ENCODE results near the gene FAM156B.
"Not testable (repeated sequence)": the region's sequence is repeated elsewhere in the genome, so short reads cannot be mapped to it uniquely, and the experiment has no call there.

The FAM156B gene

GRCh38 chrX:52905531-52905930 lies 8.4 kb downstream of the FAM156B start:
- H3K4me3 ChIP-seq (ENCODE audit: control insufficient read depth in 1 of 7, extremely low read depth in 1 of 7, insufficient read depth in 4 of 7, low read depth in 2 of 7, low read length in 6 of 7); POLR2A ChIA-PET; H3K27ac ChIP-seq (ENCODE audit: insufficient read depth in 1 of 2, low read depth in 1 of 2, low read length in 2 of 2, poor library complexity in 1 of 2, severe bottlenecking in 2 of 2); DNase-seq; H3K9me3 ChIP-seq (ENCODE audit: control extremely low read depth in 1 of 5, control insufficient read depth in 4 of 5, insufficient read depth in 2 of 5, low read depth in 1 of 5, low read length in 4 of 5); H3K36me3 ChIP-seq (ENCODE audit: control insufficient read depth in 4 of 4, insufficient read depth in 4 of 4, low read length in 3 of 4); H3K27me3 ChIP-seq (replicated peaks in 2 of 5; ENCODE audit: control insufficient read depth in 4 of 5, insufficient read depth in 5 of 5, low read length in 4 of 5); H3K4me1 ChIP-seq (ENCODE audit: control extremely low read depth in 1 of 4, control insufficient read depth in 4 of 4, insufficient read depth in 4 of 4, low read length in 3 of 4); CTCF ChIA-PET: not testable (repeated sequence)
- WGBS (ENCODE audit: insufficient coverage), result no CpG with 5 or more reads among the region's 10 CpGs

GRCh38 chrX:52906072-52906471 lies 8.9 kb downstream of the FAM156B start:
- H3K27me3 ChIP-seq (replicated peaks in 2 of 5; ENCODE audit: control insufficient read depth in 4 of 5, insufficient read depth in 5 of 5, low read length in 4 of 5); H3K27ac ChIP-seq (ENCODE audit: insufficient read depth in 1 of 2, low read depth in 1 of 2, low read length in 2 of 2, poor library complexity in 1 of 2, severe bottlenecking in 2 of 2); H3K9me3 ChIP-seq (ENCODE audit: control extremely low read depth in 1 of 5, control insufficient read depth in 4 of 5, insufficient read depth in 2 of 5, low read depth in 1 of 5, low read length in 4 of 5); H3K36me3 ChIP-seq (ENCODE audit: control insufficient read depth in 4 of 4, insufficient read depth in 4 of 4, low read length in 3 of 4); H3K4me3 ChIP-seq (ENCODE audit: control insufficient read depth in 1 of 7, extremely low read depth in 1 of 7, insufficient read depth in 4 of 7, low read depth in 2 of 7, low read length in 6 of 7); POLR2A ChIA-PET; H3K4me1 ChIP-seq (ENCODE audit: control extremely low read depth in 1 of 4, control insufficient read depth in 4 of 4, insufficient read depth in 4 of 4, low read length in 3 of 4); DNase-seq; CTCF ChIA-PET: not testable (repeated sequence)
- no CpG with 5 or more reads among the region's 4 CpGs for WGBS (ENCODE audit: insufficient coverage)

- H3K9me3 ChIP-seq (ENCODE audit: control extremely low read depth in 1 of 5, control insufficient read depth in 4 of 5, insufficient read depth in 2 of 5, low read depth in 1 of 5, low read length in 4 of 5); H3K36me3 ChIP-seq (ENCODE audit: control insufficient read depth in 4 of 4, insufficient read depth in 4 of 4, low read length in 3 of 4); H3K27ac ChIP-seq (ENCODE audit: insufficient read depth in 1 of 2, low read depth in 1 of 2, low read length in 2 of 2, poor library complexity in 1 of 2, severe bottlenecking in 2 of 2); H3K4me1 ChIP-seq (ENCODE audit: control extremely low read depth in 1 of 4, control insufficient read depth in 4 of 4, insufficient read depth in 4 of 4, low read length in 3 of 4); POLR2A ChIA-PET; CTCF ChIA-PET; H3K4me3 ChIP-seq (ENCODE audit: control insufficient read depth in 1 of 7, extremely low read depth in 1 of 7, insufficient read depth in 4 of 7, low read depth in 2 of 7, low read length in 6 of 7); DNase-seq; H3K27me3 ChIP-seq (replicated peaks in 2 of 5; ENCODE audit: control insufficient read depth in 4 of 5, insufficient read depth in 5 of 5, low read length in 4 of 5): not testable (repeated sequence)
- WGBS (ENCODE audit: insufficient coverage), result no CpG with 5 or more reads among the region's 17 CpGs
Measured at GRCh38 chrX:52907137-52907536, 10.0 kb downstream of the FAM156B start.

GRCh38 chrX:52907900-52908299 lies 10.8 kb downstream of the FAM156B start:
- H3K27me3 ChIP-seq (replicated peaks in 2 of 5; ENCODE audit: control insufficient read depth in 4 of 5, insufficient read depth in 5 of 5, low read length in 4 of 5); H3K9me3 ChIP-seq (ENCODE audit: control extremely low read depth in 1 of 5, control insufficient read depth in 4 of 5, insufficient read depth in 2 of 5, low read depth in 1 of 5, low read length in 4 of 5); H3K36me3 ChIP-seq (ENCODE audit: control insufficient read depth in 4 of 4, insufficient read depth in 4 of 4, low read length in 3 of 4); H3K4me1 ChIP-seq (ENCODE audit: control extremely low read depth in 1 of 4, control insufficient read depth in 4 of 4, insufficient read depth in 4 of 4, low read length in 3 of 4); DNase-seq; CTCF ChIA-PET; H3K4me3 ChIP-seq (ENCODE audit: control insufficient read depth in 1 of 7, extremely low read depth in 1 of 7, insufficient read depth in 4 of 7, low read depth in 2 of 7, low read length in 6 of 7); H3K27ac ChIP-seq (ENCODE audit: insufficient read depth in 1 of 2, low read depth in 1 of 2, low read length in 2 of 2, poor library complexity in 1 of 2, severe bottlenecking in 2 of 2); POLR2A ChIA-PET: not testable (repeated sequence)
- no CpG with 5 or more reads among the region's 17 CpGs for WGBS (ENCODE audit: insufficient coverage)

GRCh38 chrX:52909313-52909969 lies 12.3 kb downstream of the FAM156B start:
- POLR2A ChIA-PET, result not testable (repeated sequence)

GRCh38 chrX:52913681-52914080 lies 16.6 kb downstream of the FAM156B start:
- POLR2A ChIA-PET; DNase-seq; H3K4me3 ChIP-seq (ENCODE audit: control insufficient read depth in 1 of 7, extremely low read depth in 1 of 7, insufficient read depth in 4 of 7, low read depth in 2 of 7, low read length in 6 of 7); CTCF ChIA-PET; H3K27me3 ChIP-seq (replicated peaks in 2 of 5; ENCODE audit: control insufficient read depth in 4 of 5, insufficient read depth in 5 of 5, low read length in 4 of 5); H3K4me1 ChIP-seq (ENCODE audit: control extremely low read depth in 1 of 4, control insufficient read depth in 4 of 4, insufficient read depth in 4 of 4, low read length in 3 of 4); H3K36me3 ChIP-seq (ENCODE audit: control insufficient read depth in 4 of 4, insufficient read depth in 4 of 4, low read length in 3 of 4); H3K27ac ChIP-seq (ENCODE audit: insufficient read depth in 1 of 2, low read depth in 1 of 2, low read length in 2 of 2, poor library complexity in 1 of 2, severe bottlenecking in 2 of 2); H3K9me3 ChIP-seq (ENCODE audit: control extremely low read depth in 1 of 5, control insufficient read depth in 4 of 5, insufficient read depth in 2 of 5, low read depth in 1 of 5, low read length in 4 of 5): not testable (repeated sequence)
- no CpG with 5 or more reads among the region's 9 CpGs for WGBS (ENCODE audit: insufficient coverage)

More at GRCh38 chrX:52909313-52909969, 12.3 kb downstream of the FAM156B start:
- no CpG with 5 or more reads among the region's 12 CpGs for WGBS (ENCODE audit: insufficient coverage)
- H3K4me1 ChIP-seq (ENCODE audit: control extremely low read depth in 1 of 4, control insufficient read depth in 4 of 4, insufficient read depth in 4 of 4, low read length in 3 of 4); H3K36me3 ChIP-seq (ENCODE audit: control insufficient read depth in 4 of 4, insufficient read depth in 4 of 4, low read length in 3 of 4); H3K9me3 ChIP-seq (ENCODE audit: control extremely low read depth in 1 of 5, control insufficient read depth in 4 of 5, insufficient read depth in 2 of 5, low read depth in 1 of 5, low read length in 4 of 5); CTCF ChIA-PET; DNase-seq; H3K27me3 ChIP-seq (replicated peaks in 2 of 5; ENCODE audit: control insufficient read depth in 4 of 5, insufficient read depth in 5 of 5, low read length in 4 of 5); H3K4me3 ChIP-seq (ENCODE audit: control insufficient read depth in 1 of 7, extremely low read depth in 1 of 7, insufficient read depth in 4 of 7, low read depth in 2 of 7, low read length in 6 of 7); H3K27ac ChIP-seq (ENCODE audit: insufficient read depth in 1 of 2, low read depth in 1 of 2, low read length in 2 of 2, poor library complexity in 1 of 2, severe bottlenecking in 2 of 2): not testable (repeated sequence)

- H3K36me3 ChIP-seq (ENCODE audit: control insufficient read depth in 4 of 4, insufficient read depth in 4 of 4, low read length in 3 of 4); H3K4me3 ChIP-seq (ENCODE audit: control insufficient read depth in 1 of 7, extremely low read depth in 1 of 7, insufficient read depth in 4 of 7, low read depth in 2 of 7, low read length in 6 of 7); H3K27ac ChIP-seq (ENCODE audit: insufficient read depth in 1 of 2, low read depth in 1 of 2, low read length in 2 of 2, poor library complexity in 1 of 2, severe bottlenecking in 2 of 2); H3K27me3 ChIP-seq (replicated peaks in 2 of 5; ENCODE audit: control insufficient read depth in 4 of 5, insufficient read depth in 5 of 5, low read length in 4 of 5); POLR2A ChIA-PET; DNase-seq; H3K4me1 ChIP-seq (ENCODE audit: control extremely low read depth in 1 of 4, control insufficient read depth in 4 of 4, insufficient read depth in 4 of 4, low read length in 3 of 4); CTCF ChIA-PET; H3K9me3 ChIP-seq (ENCODE audit: control extremely low read depth in 1 of 5, control insufficient read depth in 4 of 5, insufficient read depth in 2 of 5, low read depth in 1 of 5, low read length in 4 of 5): not testable (repeated sequence)
- no CpG with 5 or more reads among the region's 3 CpGs for WGBS (ENCODE audit: insufficient coverage)
Measured at GRCh38 chrX:52914704-52915103, 17.6 kb downstream of the FAM156B start.
